ENCODE measurements around the gene PTOV1.
A peak's percentile ranks its signal among the peaks of the same experiment; 100 is the strongest.

DNA sequence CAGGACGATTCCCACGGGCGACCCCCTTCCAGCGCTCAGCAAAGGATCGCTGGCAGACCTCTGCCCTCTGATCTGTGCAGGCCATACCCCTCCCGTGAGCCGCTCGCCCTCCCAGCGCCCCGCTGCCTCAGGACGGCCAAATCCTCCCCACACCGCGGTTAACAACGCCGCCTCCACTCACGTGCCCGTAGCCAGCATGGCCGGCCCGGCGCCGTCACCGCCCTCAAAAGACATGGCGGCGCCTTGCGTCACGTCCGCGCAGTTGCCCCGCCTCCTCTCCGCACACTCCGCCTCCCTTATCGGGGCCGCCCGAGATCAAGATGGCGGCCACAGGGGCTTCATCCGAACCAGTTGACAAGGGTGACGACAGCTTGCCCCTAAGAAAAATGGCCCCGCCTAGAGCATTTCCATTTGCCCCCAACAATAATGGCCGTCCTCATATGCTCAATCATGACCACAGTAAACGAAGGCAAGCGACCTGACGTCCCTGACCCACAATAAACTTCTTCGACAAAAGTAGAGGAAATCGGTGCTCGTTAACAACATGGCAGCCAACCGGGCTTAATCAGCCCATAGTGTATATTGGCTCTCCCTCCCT lies 25.6 kb downstream of the PTOV1 start:
- TF ChIP-seq GATA3 (IDR thresholded peaks at IDR 0.05; ENCODE audit: low read depth, low read length) (no peak), GATA2 (IDR thresholded peaks at IDR 0.05; ENCODE audit: low read depth, low read length) (0 out of 2 replicates have a peak, but pooled peaks have one; percentile 39)

Data from SH-SY5Y (cell line).